Mesenchymal stem cell (in vitro differentiated cells and primary cell): Measurements from ENCODE around the gene MNAT1.
A peak's percentile ranks its signal among the peaks of the same experiment; 100 is the strongest.

ENCODE experiments used
- DNase-seq: peaks from one replicate; pipeline ENCODE4 v3.0.0-alpha.2; 2013
- H2AFZ ChIP-seq: one replicate; pipeline ENCODE4 v1.6.1; 2013; ENCODE audit warnings: low read depth, mild to moderate bottlenecking, control low read depth, inconsistent platforms, low read length, moderate library complexity
- H2AK5ac ChIP-seq: 2 replicates; pipeline ENCODE4 v1.6.1; 2013; ENCODE audit warnings: low read length, moderate library complexity, mild to moderate bottlenecking, inconsistent platforms; ENCODE audit not compliant: severe bottlenecking
- H2BK120ac ChIP-seq: one replicate; pipeline ENCODE4 v1.6.1; 2013; ENCODE audit warnings: low read depth, mild to moderate bottlenecking, inconsistent platforms, low read length, moderate library complexity
- H2BK12ac ChIP-seq, 2 experiments: one replicate each; pipeline ENCODE4 v1.6.1; 2013; ENCODE audit warnings: inconsistent platforms in 2 of 2, low read length in 2 of 2, mild to moderate bottlenecking in 2 of 2, moderate library complexity in 2 of 2, control low read depth in 1 of 2
- H2BK15ac ChIP-seq: one replicate; pipeline ENCODE4 v1.6.1; 2013; ENCODE audit warnings: mild to moderate bottlenecking, low read depth, inconsistent platforms; ENCODE audit not compliant: poor library complexity, severe bottlenecking
- H2BK5ac ChIP-seq: 2 replicates; pipeline ENCODE4 v1.6.1; 2013; ENCODE audit warnings: low read depth, mild to moderate bottlenecking, low read length, control low read depth, inconsistent platforms; ENCODE audit not compliant: poor library complexity, severe bottlenecking
- H3K14ac ChIP-seq, 2 experiments: one replicate each; pipeline ENCODE4 v1.6.1; 2013; ENCODE audit warnings: inconsistent platforms in 2 of 2, low read length in 2 of 2, control low read depth in 1 of 2, mild to moderate bottlenecking in 1 of 2, moderate library complexity in 1 of 2
- H3K18ac ChIP-seq, 2 experiments: one replicate each; pipeline ENCODE4 v1.6.1; 2013; ENCODE audit warnings: inconsistent platforms in 2 of 2, low read length in 2 of 2, control low read depth in 1 of 2, low read depth in 1 of 2, mild to moderate bottlenecking in 1 of 2
- H3K23ac ChIP-seq, 2 experiments: one replicate each; pipeline ENCODE4 v1.6.1; 2013; ENCODE audit warnings: inconsistent platforms in 2 of 2, low read length in 2 of 2, mild to moderate bottlenecking in 2 of 2, moderate library complexity in 2 of 2, control low read depth in 1 of 2
- H3K27ac ChIP-seq: 2 replicates; pipeline ENCODE4 v1.5.1; 2013; ENCODE audit warnings: mild to moderate bottlenecking, moderate library complexity, low read length, control low read depth, inconsistent platforms; ENCODE audit not compliant: poor library complexity, severe bottlenecking
- H3K27me3 ChIP-seq, 2 experiments: 2 replicates each; pipeline versions ENCODE4 v1.6.1 to v1.7.0; 2013; ENCODE audit warnings: low read length in 2 of 2, mild to moderate bottlenecking in 2 of 2, moderate library complexity in 2 of 2, control low read depth in 1 of 2, inconsistent platforms in 1 of 2; ENCODE audit not compliant: control insufficient read depth in 1 of 2, insufficient read depth in 1 of 2
- H3K36me3 ChIP-seq, 2 experiments: 2 replicates each; pipeline versions ENCODE4 v1.6.1 to v1.7.0; 2013; ENCODE audit warnings: low read length in 2 of 2, control low read depth in 1 of 2, inconsistent platforms in 1 of 2, low read depth in 1 of 2, mild to moderate bottlenecking in 1 of 2; ENCODE audit not compliant: insufficient read depth in 2 of 2, control insufficient read depth in 1 of 2
- H3K4ac ChIP-seq, 2 experiments: one replicate each; pipeline ENCODE4 v1.6.1; 2013; ENCODE audit warnings: inconsistent platforms in 2 of 2, low read length in 2 of 2, mild to moderate bottlenecking in 2 of 2, moderate library complexity in 2 of 2, control low read depth in 1 of 2, low read depth in 1 of 2
- H3K4me1 ChIP-seq: 2 replicates; pipeline ENCODE4 v1.6.1; 2013; ENCODE audit warnings: low read depth, low read length, control low read depth; ENCODE audit not compliant: control insufficient read depth, insufficient read depth
- H3K4me2 ChIP-seq: 2 replicates; pipeline ENCODE4 v1.6.1; 2013; ENCODE audit warnings: low read length, mild to moderate bottlenecking, inconsistent platforms; ENCODE audit not compliant: poor library complexity, severe bottlenecking
- H3K4me3 ChIP-seq, 2 experiments: 2 replicates each; pipeline versions ENCODE4 v1.5.1 to v1.7.0; 2013; ENCODE audit warnings: low read length in 2 of 2, mild to moderate bottlenecking in 2 of 2, control low read depth in 1 of 2, low read depth in 1 of 2; ENCODE audit not compliant: insufficient read depth in 1 of 2
- H3K79me1 ChIP-seq: replicated peaks from 2 replicates; pipeline ENCODE4 v1.6.1; 2013; ENCODE audit warnings: mild to moderate bottlenecking, control low read depth, low read length, inconsistent platforms; ENCODE audit not compliant: poor library complexity, severe bottlenecking
- H3K9ac ChIP-seq: 2 replicates; pipeline ENCODE4 v1.7.0; 2013; ENCODE audit warnings: mild to moderate bottlenecking, low read length, moderate library complexity
- H3K9me3 ChIP-seq: 2 replicates; pipeline ENCODE4 v1.7.0; 2013; ENCODE audit warnings: mild to moderate bottlenecking, low read length; ENCODE audit not compliant: control insufficient read depth
- H4K8ac ChIP-seq: one replicate; pipeline ENCODE4 v1.6.1; 2013; ENCODE audit warnings: inconsistent platforms, mild to moderate bottlenecking, low read length, moderate library complexity
- H4K91ac ChIP-seq: one replicate; pipeline ENCODE4 v1.6.1; 2013; ENCODE audit warnings: mild to moderate bottlenecking, low read length, inconsistent platforms
- WGBS: methylation state at CpG from one replicate; pipeline ENCODE4 v1.1.7; 2013; ENCODE audit warnings: mixed read lengths; 5-methylcytosine and 5-hydroxymethylcytosine counted together

MNAT1 gene

DNA sequence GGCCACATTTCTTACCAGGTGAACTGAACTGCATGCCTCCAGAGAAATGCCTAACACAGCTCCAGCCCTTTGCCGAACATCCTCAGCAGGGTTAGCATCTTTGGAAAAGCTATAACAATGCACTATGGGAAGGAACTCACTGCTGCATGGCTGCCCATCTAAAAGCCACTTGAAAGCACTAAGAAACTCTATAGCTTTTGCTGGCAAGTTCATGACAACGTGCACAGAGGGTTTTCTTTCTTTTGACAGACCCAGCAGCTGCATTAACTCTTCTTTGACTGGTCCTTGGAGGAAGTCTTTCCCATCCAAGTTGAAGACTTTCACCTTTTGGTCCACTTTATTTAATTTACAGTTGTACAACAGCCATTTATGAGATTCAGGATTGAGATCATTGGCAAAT is 241.0 kb downstream of the MNAT1 start:
- H4K8ac ChIP-seq = no peak overlapping the region

DNA sequence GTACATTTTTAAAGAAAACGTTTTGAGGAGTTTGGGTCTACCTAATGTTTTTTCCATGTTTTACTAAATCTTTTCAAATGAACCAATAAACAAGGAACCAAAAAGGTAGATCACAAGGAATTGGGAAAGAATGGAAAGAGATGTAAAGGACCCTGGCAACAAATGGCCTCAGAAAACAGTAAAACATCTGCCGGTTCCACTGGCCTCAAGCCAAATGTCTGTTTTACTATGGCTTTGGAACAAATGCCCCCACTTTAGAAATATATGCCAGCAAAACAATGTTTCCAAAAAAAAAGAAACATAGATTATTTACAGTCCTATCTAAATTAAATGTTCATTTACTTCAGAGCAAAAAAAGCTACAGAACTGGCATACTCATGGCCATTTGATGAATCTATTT is 243.3 kb downstream of the MNAT1 start:
- Histone ChIP-seq H3K4me1 (no peaks in the 10 kb centered on the region), H3K14ac (no peak overlapping the region)
- 80% methylated on average over 1 of the region's 2 CpGs for WGBS

More for the DNA sequence above, 241.0 kb downstream of the MNAT1 start:
- Histone ChIP-seq H3K18ac (no peak overlapping the region), H3K4ac (no peak overlapping the region), H3K23ac (no peak overlapping the region), H4K91ac (no peak overlapping the region), H3K27ac (no peak overlapping the region), H3K9me3 (no peaks in the 10 kb centered on the region), H3K14ac (no peak overlapping the region), H3K4me3 (no peak overlapping the region), H3K36me3 (peaks cover 6 to 61% of the 10 kb centered on the region in 2 experiments), H2BK120ac (no peak overlapping the region), H2BK15ac (no peak overlapping the region), H3K27me3 (no peaks in the 10 kb centered on the region), H3K79me1 (peaks cover 13% of the 10 kb centered on the region), H2AFZ (no peak overlapping the region), H3K4me2 (no peak overlapping the region), H2BK5ac (no peak overlapping the region), H3K9ac (no peak overlapping the region), H2BK12ac (no peak overlapping the region), H2AK5ac (no peak overlapping the region), H3K4me1 (no peaks in the 10 kb centered on the region)
- DNase-seq = no peak
- 74% methylated on average over 2 of the region's 2 CpGs for WGBS

DNA sequence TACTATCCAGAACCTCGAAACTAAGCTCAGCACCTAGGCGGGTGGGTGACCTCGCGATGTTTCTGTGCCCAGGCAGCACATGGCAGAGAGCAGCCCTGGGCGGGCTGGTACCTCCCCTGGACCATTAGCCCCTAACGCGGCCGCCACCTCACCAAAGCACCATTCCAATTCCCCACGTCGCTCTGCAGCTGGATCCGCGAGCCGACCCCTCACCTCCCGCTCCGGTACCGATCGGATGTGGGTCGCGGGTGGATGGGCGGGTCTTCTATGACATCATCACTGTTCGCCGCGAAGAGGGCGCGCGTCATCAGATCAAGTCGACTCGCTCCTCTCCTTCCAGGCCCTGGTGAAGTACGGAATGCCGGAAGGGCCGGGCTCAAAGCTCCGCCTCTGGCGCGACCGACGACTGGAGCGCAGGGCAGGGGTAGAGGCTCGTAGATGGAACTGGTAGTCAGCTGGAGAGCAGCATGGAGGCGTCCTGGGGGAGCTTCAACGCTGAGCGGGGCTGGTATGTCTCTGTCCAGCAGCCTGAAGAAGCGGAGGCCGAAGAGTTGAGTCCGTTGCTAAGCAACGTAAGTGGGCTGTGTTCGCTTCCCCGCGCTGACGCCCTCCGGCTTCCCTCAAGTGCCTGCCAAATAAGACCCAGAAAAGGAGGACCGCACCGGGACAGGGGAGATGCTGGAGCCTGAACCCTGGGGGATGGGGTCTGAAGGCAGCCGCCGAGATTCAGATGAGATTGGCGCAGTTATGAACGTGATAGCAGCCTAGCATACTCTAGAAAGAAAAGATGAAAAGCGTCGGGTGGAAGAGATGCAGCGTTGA is 246.5 kb downstream of the MNAT1 start, which contains the start of the genes SLC38A6 and TRMT5:
SLC38A6 (plus strand) TSS at position 435 of the 822 bp plus-strand sequence; CDS start at position 468, 33 bp downstream.
TRMT5 (minus strand) TSS at position 269 of the 822 bp plus-strand sequence; CDS start at position 163, 106 bp downstream.
- Histone ChIP-seq H3K18ac (peak within 1 kb of the TSS; percentile 91 to 92), H2AK5ac (peak within 1 kb of the TSS; percentile 89), H2BK5ac (peak within 1 kb of the TSS; percentile 66), H2BK15ac (peak within 1 kb of the TSS; percentile 97), H3K27ac (peak within 1 kb of the TSS; percentile 81), H3K23ac (no peak within 1 kb of the TSS), H2BK120ac (peak within 1 kb of the TSS; percentile 86), H4K8ac (peak within 1 kb of the TSS; percentile 91), H3K27me3 (no peaks in the 10 kb centered on the region), H3K4ac (peak within 1 kb of the TSS; percentile 46 to 81), H3K4me3 (peak within 1 kb of the TSS; percentile 73 to 96), H3K36me3 (peaks cover 4 to 57% of the 10 kb centered on the region in 2 experiments), H4K91ac (peak within 1 kb of the TSS; percentile 96), H3K4me1 (peaks cover 3% of the 10 kb centered on the region), H2BK12ac (peak within 1 kb of the TSS; percentile 29 to 38), H3K9me3 (no peaks in the 10 kb centered on the region), H3K79me1 (peaks cover 10% of the 10 kb centered on the region), H3K14ac (peak within 1 kb of the TSS in 1 of 2 experiments; percentile 89), H2AFZ (peak within 1 kb of the TSS; percentile 88), H3K9ac (peak within 1 kb of the TSS; percentile 99), H3K4me2 (peak within 1 kb of the TSS; percentile 87)
- DNase-seq = peak; percentile 98
- under 1% methylated on average over 56 of the region's 59 CpGs for WGBS

More for the DNA sequence above, 243.3 kb downstream of the MNAT1 start:
- Histone ChIP-seq H3K79me1 (peaks cover 13% of the 10 kb centered on the region), H2AK5ac (no peak overlapping the region), H2BK15ac (no peak overlapping the region), H2AFZ (no peak overlapping the region), H3K27me3 (no peaks in the 10 kb centered on the region), H2BK12ac (no peak overlapping the region), H3K18ac (no peak overlapping the region), H3K9me3 (no peaks in the 10 kb centered on the region), H3K9ac (no peak overlapping the region), H3K4me3 (peak overlapping the region in 1 of 2 experiments; percentile 10), H3K23ac (no peak overlapping the region), H3K27ac (no peak overlapping the region), H4K8ac (no peak overlapping the region), H3K4ac (no peak overlapping the region), H4K91ac (no peak overlapping the region), H2BK120ac (no peak overlapping the region), H3K4me2 (no peak overlapping the region), H3K36me3 (peaks cover 3 to 60% of the 10 kb centered on the region in 2 experiments), H2BK5ac (no peak overlapping the region)
- no peak for DNase-seq
